Mammary epithelial cell (primary cell): ENCODE data around the gene FN3KRP.

ENCODE experiments used
- CTCF ChIP-seq, 2 donors: IDR thresholded peaks in 1 of 2; conservative IDR thresholded peaks in 1 of 2; 2 replicates each; pipeline ENCODE4 v1.5.1; 2011 to 2012; ENCODE audit warnings: inconsistent platforms in 2 of 2, low read length in 2 of 2, mild to moderate bottlenecking in 2 of 2, control low read depth in 1 of 2, low read depth in 1 of 2; ENCODE audit not compliant: insufficient read depth in 1 of 2; ENCODE audit errors: extremely low read depth in 1 of 2
- EZH2 ChIP-seq: IDR thresholded peaks from 2 replicates; pipeline ENCODE4 v1.6.1; 2012; ENCODE audit warnings: low read length, inconsistent platforms, borderline replicate concordance

GRCh38 chr17:82668024-82668630 is 48.4 kb upstream of the FN3KRP start:
- no peak for TF ChIP-seq EZH2
- no peak for TF ChIP-seq CTCF (conservative IDR thresholded peaks at IDR 0.05 in 1 of 2, IDR thresholded peaks at IDR 0.05 in 1 of 2; ENCODE audit: extremely low read depth in 1 of 2, insufficient read depth in 1 of 2, low read depth in 1 of 2, low read length in 2 of 2)
